ENCODE data around the gene ARHGEF7.
"Not testable (repeated sequence)": the region's sequence is repeated elsewhere in the genome, so short reads cannot be mapped to it uniquely, and the experiment has no call there.

Gene ARHGEF7, protein sequence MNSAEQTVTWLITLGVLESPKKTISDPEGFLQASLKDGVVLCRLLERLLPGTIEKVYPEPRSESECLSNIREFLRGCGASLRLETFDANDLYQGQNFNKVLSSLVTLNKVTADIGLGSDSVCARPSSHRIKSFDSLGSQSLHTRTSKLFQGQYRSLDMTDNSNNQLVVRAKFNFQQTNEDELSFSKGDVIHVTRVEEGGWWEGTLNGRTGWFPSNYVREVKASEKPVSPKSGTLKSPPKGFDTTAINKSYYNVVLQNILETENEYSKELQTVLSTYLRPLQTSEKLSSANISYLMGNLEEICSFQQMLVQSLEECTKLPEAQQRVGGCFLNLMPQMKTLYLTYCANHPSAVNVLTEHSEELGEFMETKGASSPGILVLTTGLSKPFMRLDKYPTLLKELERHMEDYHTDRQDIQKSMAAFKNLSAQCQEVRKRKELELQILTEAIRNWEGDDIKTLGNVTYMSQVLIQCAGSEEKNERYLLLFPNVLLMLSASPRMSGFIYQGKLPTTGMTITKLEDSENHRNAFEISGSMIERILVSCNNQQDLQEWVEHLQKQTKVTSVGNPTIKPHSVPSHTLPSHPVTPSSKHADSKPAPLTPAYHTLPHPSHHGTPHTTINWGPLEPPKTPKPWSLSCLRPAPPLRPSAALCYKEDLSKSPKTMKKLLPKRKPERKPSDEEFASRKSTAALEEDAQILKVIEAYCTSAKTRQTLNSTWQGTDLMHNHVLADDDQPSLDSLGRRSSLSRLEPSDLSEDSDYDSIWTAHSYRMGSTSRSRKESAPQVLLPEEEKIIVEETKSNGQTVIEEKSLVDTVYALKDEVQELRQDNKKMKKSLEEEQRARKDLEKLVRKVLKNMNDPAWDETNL

GRCh38 chr13:111115061-111115964, at the start of gene ARHGEF7:
TSS of gene ARHGEF7 (plus strand) at chr13:111115310. CDS start at chr13:111115527, 217 bp downstream.
- no peak for DNase-seq (ENCODE audit: low spot score)

DNA sequence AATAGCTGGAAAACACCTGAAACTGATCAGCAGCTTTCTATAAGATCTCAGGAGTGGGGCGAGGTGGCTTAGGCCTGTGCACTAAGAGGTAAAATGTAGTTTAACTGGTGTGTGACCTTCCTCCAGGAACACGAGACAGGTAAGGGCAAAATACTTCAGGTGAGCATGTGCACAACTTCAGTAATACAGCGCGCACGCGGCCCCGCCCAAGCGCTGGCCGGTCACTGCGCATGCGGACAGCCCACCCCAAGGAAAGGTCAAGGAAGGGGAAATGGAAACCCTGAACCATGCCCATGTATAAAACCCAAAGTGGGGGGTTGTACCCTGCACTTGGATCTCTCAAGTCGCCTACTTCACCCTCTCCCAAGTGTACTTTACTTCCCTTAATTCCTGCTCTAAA, 49.4 kb upstream of the ARHGEF7 start:
- DNase-seq (ENCODE audit: low spot score) = no peak

- DNase-seq (ENCODE audit: low spot score) = peak; percentile 14
Observed at GRCh38 chr13:111066544-111066943, 48.6 kb upstream of the ARHGEF7 start.

- DNase-seq (ENCODE audit: low spot score) = no peak
Observed at GRCh38 chr13:111068009-111068350, 47.1 kb upstream of the ARHGEF7 start.

- not testable (repeated sequence) for DNase-seq (ENCODE audit: low spot score)
Observed at GRCh38 chr13:111071120-111071519, 44.0 kb upstream of the ARHGEF7 start.

DNA sequence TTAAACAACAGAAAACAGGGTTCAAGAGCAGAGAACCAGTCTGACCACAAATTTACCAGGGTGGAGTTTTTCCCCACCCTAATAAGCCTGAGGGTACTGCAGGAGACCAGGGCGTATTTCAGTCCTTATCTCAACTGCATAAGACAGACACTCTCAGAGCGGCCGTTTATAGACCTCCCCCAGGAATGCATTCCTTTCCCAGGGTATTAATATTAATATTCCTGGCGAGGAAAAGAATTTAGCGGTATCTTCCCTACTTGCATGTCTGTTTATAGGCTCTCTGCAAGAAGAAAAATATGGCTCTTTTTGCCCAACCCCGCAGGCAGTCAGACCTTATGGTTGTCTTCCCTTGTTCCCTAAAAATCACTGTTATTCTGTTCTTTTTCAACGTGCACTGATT, 43.6 kb upstream of the ARHGEF7 start:
- DNase-seq (ENCODE audit: low spot score) = not testable (repeated sequence)

DNA sequence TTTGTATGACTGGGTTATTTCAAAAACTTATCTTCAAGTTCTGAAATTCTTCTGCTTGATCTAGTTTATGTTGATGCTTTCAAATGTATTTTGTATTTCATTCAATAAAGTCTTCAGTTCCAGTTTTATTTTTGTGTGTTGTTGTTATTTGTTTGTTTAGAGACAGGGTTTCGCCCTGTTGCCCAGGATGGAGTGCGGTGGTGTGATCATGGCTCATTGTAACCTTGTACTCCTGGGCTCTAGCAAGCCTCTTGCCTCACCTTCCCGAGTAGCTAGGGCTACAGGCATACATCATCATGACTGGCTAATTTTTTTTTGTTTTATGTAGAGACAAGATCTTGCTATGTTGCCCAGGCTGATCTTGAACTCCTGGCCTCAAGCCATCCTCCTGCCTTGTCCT, 40.3 kb upstream of the ARHGEF7 start:
- no peak for DNase-seq (ENCODE audit: low spot score)

- no peak for DNase-seq (ENCODE audit: low spot score)
Observed at GRCh38 chr13:111076155-111077013, 38.7 kb upstream of the ARHGEF7 start.

GRCh38 chr13:111079375-111079774, 35.7 kb upstream of the ARHGEF7 start:
- DNase-seq (ENCODE audit: low spot score) = no peak

GRCh38 chr13:111080642-111081041, 34.5 kb upstream of the ARHGEF7 start:
- DNase-seq (ENCODE audit: low spot score) = no peak

- DNase-seq (ENCODE audit: low spot score) = no peak
Observed at GRCh38 chr13:111082240-111082639, 32.9 kb upstream of the ARHGEF7 start.

- DNase-seq (ENCODE audit: low spot score) = not testable (repeated sequence)
Observed at GRCh38 chr13:111082769-111083168, 32.3 kb upstream of the ARHGEF7 start.

DNA sequence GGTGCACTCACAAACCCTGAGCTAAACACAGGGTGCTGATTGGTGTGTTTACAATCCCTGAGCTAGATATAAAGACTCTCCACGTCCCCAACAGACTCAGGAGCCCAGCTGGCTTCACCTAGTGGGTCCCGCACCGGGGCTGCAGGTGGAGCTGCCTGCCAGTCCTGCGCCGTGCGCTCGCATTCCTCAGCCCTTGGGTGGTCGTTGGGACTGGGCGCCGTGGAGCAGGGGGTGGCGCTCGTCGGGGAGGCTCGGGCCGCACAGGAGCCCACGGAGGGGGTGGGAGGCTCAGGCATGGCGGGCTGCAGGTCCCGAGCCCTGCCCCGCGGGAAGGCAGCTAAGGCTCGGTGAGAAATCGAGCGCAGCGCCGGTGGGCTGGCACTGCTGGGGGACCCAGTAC, 31.4 kb upstream of the ARHGEF7 start:
- DNase-seq (ENCODE audit: low spot score) = not testable (repeated sequence)

GRCh38 chr13:111090169-111090568, 24.9 kb upstream of the ARHGEF7 start:
- DNase-seq (ENCODE audit: low spot score) = no peak

DNA sequence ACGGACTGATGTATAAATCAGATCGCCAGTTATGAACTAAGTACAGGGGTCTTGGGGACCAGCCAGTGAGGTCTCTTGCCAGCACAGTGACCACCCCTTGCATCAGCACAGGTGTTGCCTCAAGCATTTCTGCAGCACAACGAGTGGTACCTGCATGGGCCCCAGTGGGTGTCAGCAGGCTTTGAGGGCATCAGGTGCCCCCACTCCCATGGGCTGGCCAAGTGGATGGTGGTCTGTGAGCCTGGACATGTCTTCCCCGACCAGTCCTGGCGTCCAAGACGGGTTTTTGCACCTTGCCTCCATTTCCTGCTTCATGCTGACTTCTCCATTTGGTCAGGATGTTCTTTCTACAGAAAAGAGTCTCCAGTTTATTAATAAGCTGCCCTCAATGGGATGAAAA, 22.4 kb upstream of the ARHGEF7 start:
- no peak for DNase-seq (ENCODE audit: low spot score)

DNA sequence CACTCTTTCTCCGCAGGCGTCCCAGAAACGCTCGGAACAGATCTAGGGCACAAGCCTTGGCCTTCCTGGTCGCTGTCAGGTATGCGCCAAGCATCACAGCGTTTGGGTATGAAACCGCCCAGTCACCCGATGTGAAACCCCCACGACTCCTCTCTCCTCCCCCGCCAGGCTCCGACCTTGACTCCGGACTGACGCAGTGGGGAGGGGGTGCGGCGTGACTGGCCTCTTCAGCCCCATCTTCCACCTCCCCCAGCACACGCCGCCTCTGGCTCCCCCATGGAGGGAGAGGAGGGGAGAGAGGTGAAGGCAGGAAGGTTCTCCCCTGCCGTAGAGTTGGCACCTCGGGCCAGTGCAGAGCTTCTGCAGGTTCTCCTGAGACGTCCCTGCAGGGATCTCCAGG, 22.0 kb upstream of the ARHGEF7 start:
- DNase-seq (ENCODE audit: low spot score) = no peak

DNA sequence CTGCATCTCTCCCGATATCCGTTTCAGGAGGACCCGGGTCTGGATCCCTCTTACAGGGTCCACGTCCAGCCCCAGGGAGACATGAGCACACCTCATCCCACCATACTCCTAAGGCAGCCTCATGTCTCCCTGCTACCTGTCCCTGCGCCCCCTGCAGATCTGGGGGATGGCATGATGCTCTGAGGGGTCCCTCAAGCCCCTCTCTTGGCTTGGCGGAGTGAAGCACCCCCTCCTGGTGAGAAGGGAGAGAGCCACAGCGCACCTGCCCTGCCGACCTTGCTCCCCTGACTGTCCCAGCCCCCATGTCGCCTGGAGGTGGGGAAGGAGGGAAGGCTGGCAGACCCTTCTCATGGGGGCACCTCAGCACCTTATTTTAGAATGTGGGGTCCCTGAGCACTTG, 21.5 kb upstream of the ARHGEF7 start:
- no peak for DNase-seq (ENCODE audit: low spot score)

GRCh38 chr13:111095031-111095840, 19.9 kb upstream of the ARHGEF7 start:
- DNase-seq (ENCODE audit: low spot score) = no peak

DNA sequence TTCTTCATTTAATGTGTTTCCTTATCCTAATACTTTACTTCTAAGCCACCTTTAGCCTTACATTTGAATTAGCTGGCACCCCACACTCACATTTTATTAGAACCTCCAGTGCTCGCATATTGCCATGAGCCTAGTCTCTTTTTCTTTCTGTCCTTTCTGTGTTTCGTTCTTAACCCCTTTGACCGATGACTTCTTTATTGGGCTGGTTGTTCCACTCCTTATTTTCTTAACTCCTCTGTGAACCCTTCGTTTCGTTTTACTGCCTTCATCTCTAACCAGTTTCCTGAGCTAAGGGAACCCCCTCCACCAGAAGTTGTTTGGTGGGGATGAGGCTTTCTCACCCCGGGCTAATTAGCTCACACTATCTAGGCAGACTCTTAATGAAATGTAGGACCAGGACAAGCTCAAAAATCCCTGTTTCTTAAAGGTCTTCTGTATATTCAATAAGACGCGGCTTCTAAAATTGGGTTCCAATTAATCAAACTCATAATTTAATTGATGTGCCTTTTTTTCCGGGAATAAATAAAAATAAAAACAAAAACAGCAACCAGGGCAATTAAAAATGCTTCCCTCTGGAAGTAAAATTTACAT, 19.1 kb upstream of the ARHGEF7 start:
- DNase-seq (ENCODE audit: low spot score) = no peak

- DNase-seq (ENCODE audit: low spot score) = no peak
Observed at GRCh38 chr13:111099290-111099689, 15.8 kb upstream of the ARHGEF7 start.

Measured in pons (tissue), 1 donor.